Astrocyte of the cerebellum (primary cell): ENCODE results near the gene MAGEA4.
A peak's percentile ranks its signal among the peaks of the same experiment; 100 is the strongest.

Experiments
- DNase-seq: peaks from one replicate; pipeline ENCODE4 v3.0.0-alpha.2; 2011; ENCODE audit warnings: low read depth
- H3K4me3 ChIP-seq: 2 replicates; pipeline ENCODE4 v1.5.1; 2011; ENCODE audit warnings: mild to moderate bottlenecking, low read depth, low read length, moderate library complexity
- in situ Hi-C: cut with HindIII; loops from 2 replicates; pipeline ENCODE4 v1.10.0; 2017; ENCODE audit warnings: low sequenced_read_pairs
- TF ChIP-seq, protein P1 (sequence below): IDR thresholded peaks from 2 replicates; pipeline ENCODE4 v1.5.1; 2012; ENCODE audit warnings: low read length, low read depth, moderate library complexity, mild to moderate bottlenecking; ENCODE audit errors: missing control alignments

MAGEA4 gene

DNA sequence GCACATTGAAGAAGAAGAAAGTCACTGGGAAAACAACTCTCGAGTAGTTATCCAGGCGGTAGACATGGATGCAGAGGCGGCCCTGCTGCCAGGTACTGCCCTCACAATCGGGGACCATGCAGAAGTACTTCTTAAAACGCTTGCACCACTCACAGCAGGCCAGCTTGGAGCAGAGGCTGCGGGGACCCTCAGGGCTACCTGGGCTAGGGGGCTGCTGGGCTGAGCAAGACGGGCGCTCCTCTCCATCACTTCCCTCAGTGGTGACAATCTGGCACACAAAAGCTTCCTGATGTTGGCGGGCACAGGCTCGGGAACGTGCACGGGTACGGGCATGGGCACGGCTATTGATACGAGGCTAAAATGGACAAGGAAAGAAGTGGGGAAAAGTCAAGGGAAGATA is 42.0 kb downstream of the MAGEA4 start:
- H3K4me3 ChIP-seq: no peak overlapping the region
- DNase-seq: no peak
- TF ChIP-seq, protein P1, sequence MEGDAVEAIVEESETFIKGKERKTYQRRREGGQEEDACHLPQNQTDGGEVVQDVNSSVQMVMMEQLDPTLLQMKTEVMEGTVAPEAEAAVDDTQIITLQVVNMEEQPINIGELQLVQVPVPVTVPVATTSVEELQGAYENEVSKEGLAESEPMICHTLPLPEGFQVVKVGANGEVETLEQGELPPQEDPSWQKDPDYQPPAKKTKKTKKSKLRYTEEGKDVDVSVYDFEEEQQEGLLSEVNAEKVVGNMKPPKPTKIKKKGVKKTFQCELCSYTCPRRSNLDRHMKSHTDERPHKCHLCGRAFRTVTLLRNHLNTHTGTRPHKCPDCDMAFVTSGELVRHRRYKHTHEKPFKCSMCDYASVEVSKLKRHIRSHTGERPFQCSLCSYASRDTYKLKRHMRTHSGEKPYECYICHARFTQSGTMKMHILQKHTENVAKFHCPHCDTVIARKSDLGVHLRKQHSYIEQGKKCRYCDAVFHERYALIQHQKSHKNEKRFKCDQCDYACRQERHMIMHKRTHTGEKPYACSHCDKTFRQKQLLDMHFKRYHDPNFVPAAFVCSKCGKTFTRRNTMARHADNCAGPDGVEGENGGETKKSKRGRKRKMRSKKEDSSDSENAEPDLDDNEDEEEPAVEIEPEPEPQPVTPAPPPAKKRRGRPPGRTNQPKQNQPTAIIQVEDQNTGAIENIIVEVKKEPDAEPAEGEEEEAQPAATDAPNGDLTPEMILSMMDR: no peak

DNA sequence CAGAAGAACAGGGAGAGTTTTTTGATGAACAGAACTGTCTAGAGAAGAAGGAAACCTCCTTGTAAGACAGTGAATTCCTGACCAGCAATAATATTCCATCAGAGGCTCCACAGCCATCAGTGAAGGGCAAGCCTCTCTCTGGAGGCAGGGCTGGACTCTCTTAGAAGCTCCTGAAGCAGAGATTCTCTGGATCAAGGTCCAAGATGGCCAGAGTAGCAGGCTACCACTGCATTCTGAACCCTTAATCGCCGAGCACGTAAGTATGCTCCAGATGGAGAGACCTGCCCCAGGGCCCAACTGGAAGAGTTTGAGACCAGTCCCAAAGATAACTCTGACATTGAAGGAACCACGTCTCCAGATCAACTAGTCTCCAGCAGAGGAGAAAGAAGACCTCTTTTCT is 45.4 kb downstream of the MAGEA4 start:
- no peak for DNase-seq
- in situ Hi-C loops: no loop called here
- TF ChIP-seq, protein P1: no peak
- H3K4me3 ChIP-seq: no peak overlapping the region

More for the DNA sequence above, 42.0 kb downstream of the MAGEA4 start:
- in situ Hi-C loops: no loop called here

GRCh38 chrX:151962034-151962433 is 49.3 kb downstream of the MAGEA4 start:
- no peak for DNase-seq
- H3K4me3 ChIP-seq: no peak overlapping the region
- TF ChIP-seq, protein P1: no peak
- in situ Hi-C loops: no loop called here

DNA sequence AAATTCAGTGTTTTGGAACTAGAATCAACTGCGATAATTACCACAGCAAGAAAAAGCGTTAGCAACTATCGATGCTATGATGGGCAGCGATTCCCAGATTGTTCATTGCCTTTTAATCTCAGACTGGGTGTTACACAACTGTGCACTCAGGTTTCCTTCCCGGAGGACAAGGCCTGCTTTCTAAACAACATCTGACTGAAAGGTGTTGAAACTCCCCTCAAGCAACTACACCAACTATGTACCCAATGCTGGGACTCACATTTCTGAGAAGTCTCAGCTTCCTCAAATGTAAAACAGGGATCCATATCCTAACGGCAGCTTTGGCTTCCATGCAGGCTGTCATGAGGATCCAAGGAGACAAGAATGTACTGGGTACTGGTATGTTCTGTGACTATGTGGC is 53.5 kb downstream of the MAGEA4 start:
- no peak for DNase-seq
- in situ Hi-C loops: no loop called here
- TF ChIP-seq, protein P1: no peak
- no peak overlapping the region for H3K4me3 ChIP-seq

- H3K4me3 ChIP-seq: no peak overlapping the region
- DNase-seq: no peak
- TF ChIP-seq, protein P1: no peak
- in situ Hi-C loops: no loop called here
These were observed 57.3 kb downstream of the MAGEA4 start for GRCh38 chrX:151970027-151970426.

- DNase-seq: peak; percentile 90
- in situ Hi-C loops: no loop called here
- TF ChIP-seq, protein P1: no peak
- H3K4me3 ChIP-seq: peak overlapping the region; percentile 13
These were observed 58.0 kb downstream of the MAGEA4 start for GRCh38 chrX:151970661-151971060.

- H3K4me3 ChIP-seq: peak overlapping the region; percentile 62
- TF ChIP-seq, protein P1: no peak
- in situ Hi-C loops: no loop called here
- DNase-seq: no peak
These were observed 60.5 kb downstream of the MAGEA4 start for GRCh38 chrX:151973060-151973661.
